IMR-90 (cell line): ENCODE data around the gene BAZ2B. TPM values are rescaled to one million over a fixed set of nuclear protein-coding genes. Genes with fewer than 3 reads are reported as not detected.

Experiments used
- ATAC-seq: fragments of 200-7000 bp; cut with Tn5 transposase; 2 replicates; pipeline ENCODE4 v1.9.1; 2020; ENCODE audit warnings: low read depth, mild to moderate bottlenecking, moderate library complexity
- BruUV-seq: library from RNA; stranded (reverse); fragments of 400-500 nt; replicated peaks from 2 replicates; lab custom pipeline; 2021; lab: Mats Ljungman, UMichigan
- CTCF ChIA-PET: fragments of 300-600 bp; formaldehyde crosslinking; extraction: SDS; loops from one replicate; lab custom pipeline; 2021; ENCODE audit warnings: antibody characterized with exemption; lab: Yijun Ruan, JAX
- POLR2A ChIA-PET: fragments of 300-600 bp; sonication (Branson Sonifier 250); formaldehyde crosslinking; loops from one replicate; lab custom pipeline; 2022; ENCODE audit warnings: antibody characterized with exemption; ENCODE audit not compliant: unreplicated experiment; lab: Charles Lee
- DNase-seq: peaks from one replicate; pipeline ENCODE4 v3.0.0; 2013
- H2AFZ ChIP-seq: replicated peaks from 2 replicates; pipeline ENCODE3; 2013; ENCODE audit warnings: low read length, mild to moderate bottlenecking; ENCODE audit not compliant: poor library complexity
- H2AK5ac ChIP-seq: 2 replicates; pipeline ENCODE4 v1.6.1; 2013; ENCODE audit warnings: low read depth, low read length, inconsistent platforms
- H2AK9ac ChIP-seq: replicated peaks from 2 replicates; pipeline ENCODE3; 2013; ENCODE audit warnings: mild to moderate bottlenecking, low read depth, low read length, moderate library complexity; ENCODE audit not compliant: poor library complexity
- H2BK120ac ChIP-seq: 2 replicates; pipeline ENCODE4 v1.6.1; 2013; ENCODE audit warnings: low read depth, low read length, inconsistent platforms
- H2BK15ac ChIP-seq: 3 replicates; pipeline ENCODE4 v1.6.1; 2013; ENCODE audit warnings: low read depth, low read length, inconsistent platforms
- H2BK20ac ChIP-seq: 2 replicates; pipeline ENCODE4 v1.6.1; 2013; ENCODE audit warnings: low read depth, mild to moderate bottlenecking, inconsistent platforms, low read length, moderate library complexity
- H2BK5ac ChIP-seq: 2 replicates; pipeline ENCODE4 v1.6.1; 2013; ENCODE audit warnings: mild to moderate bottlenecking, low read depth, low read length, inconsistent platforms; ENCODE audit not compliant: poor library complexity, severe bottlenecking
- H3K14ac ChIP-seq: replicated peaks from 2 replicates; pipeline ENCODE4 v1.6.1; 2013; ENCODE audit warnings: low read depth, low read length, inconsistent platforms
- H3K18ac ChIP-seq: 2 replicates; pipeline ENCODE4 v1.6.1; 2013; ENCODE audit warnings: low read depth, low read length, control low read depth
- H3K23ac ChIP-seq: 2 replicates; pipeline ENCODE4 v1.6.1; 2013; ENCODE audit warnings: low read depth, low read length, inconsistent platforms
- H3K27ac ChIP-seq: 2 replicates; pipeline ENCODE4 v1.5.1; 2013; ENCODE audit warnings: mild to moderate bottlenecking, control low read depth, low read length; ENCODE audit not compliant: insufficient read depth
- H3K27me3 ChIP-seq: 2 replicates; pipeline ENCODE4 v1.6.1; 2013; ENCODE audit warnings: low read length; ENCODE audit not compliant: control insufficient read depth, insufficient read depth
- H3K36me3 ChIP-seq: 2 replicates; pipeline ENCODE4 v1.6.1; 2013; ENCODE audit warnings: low read length, mixed read lengths; ENCODE audit not compliant: control insufficient read depth, insufficient read depth
- H3K4ac ChIP-seq: 2 replicates; pipeline ENCODE4 v1.6.1; 2013; ENCODE audit warnings: low read depth, low read length, inconsistent platforms
- H3K4me1 ChIP-seq: 2 replicates; pipeline ENCODE4 v1.6.1; 2013; ENCODE audit warnings: low read length, mixed read lengths; ENCODE audit not compliant: control insufficient read depth, insufficient read depth
- H3K4me2 ChIP-seq: 2 replicates; pipeline ENCODE4 v1.6.1; 2013; ENCODE audit warnings: low read depth, mild to moderate bottlenecking, control low read depth, low read length, moderate library complexity
- H3K4me3 ChIP-seq: 2 replicates; pipeline ENCODE4 v1.5.1; 2013; ENCODE audit warnings: low read depth, mild to moderate bottlenecking, control low read depth, low read length, moderate library complexity; ENCODE audit not compliant: insufficient read depth
- H3K56ac ChIP-seq: 2 replicates; pipeline ENCODE4 v1.6.1; 2013; ENCODE audit warnings: low read length, inconsistent platforms; ENCODE audit not compliant: insufficient read depth; ENCODE audit errors: extremely low read depth
- H3K79me1 ChIP-seq, 2 experiments: 2 replicates each; pipeline ENCODE4 v1.6.1; 2013; ENCODE audit warnings: low read length in 2 of 2, inconsistent platforms in 1 of 2, low read depth in 1 of 2
- H3K9ac ChIP-seq: 2 replicates; pipeline ENCODE4 v1.6.1; 2013; ENCODE audit warnings: low read depth, low read length, control low read depth
- H3K9me1 ChIP-seq: 2 replicates; pipeline ENCODE4 v1.6.1; 2013; ENCODE audit warnings: low read length, inconsistent platforms; ENCODE audit not compliant: insufficient read depth
- H3K9me3 ChIP-seq: 2 replicates; pipeline ENCODE4 v1.6.1; 2013; ENCODE audit warnings: low read length; ENCODE audit not compliant: control insufficient read depth, insufficient read depth
- H4K20me1 ChIP-seq: 2 replicates; pipeline ENCODE4 v1.6.1; 2013; ENCODE audit warnings: low read length, inconsistent platforms; ENCODE audit not compliant: insufficient read depth
- H4K5ac ChIP-seq: 2 replicates; pipeline ENCODE4 v1.6.1; 2013; ENCODE audit warnings: mild to moderate bottlenecking, low read depth, low read length, control low read depth
- H4K8ac ChIP-seq, 2 experiments: 2 replicates each; pipeline ENCODE4 v1.6.1; 2013; ENCODE audit warnings: low read depth in 2 of 2, low read length in 2 of 2, control low read depth in 1 of 2, inconsistent platforms in 1 of 2
- H4K91ac ChIP-seq: 2 replicates; pipeline ENCODE4 v1.6.1; 2013; ENCODE audit warnings: low read depth, low read length, inconsistent platforms; ENCODE audit not compliant: insufficient read depth
- CHD1 ChIP-seq: IDR thresholded peaks from 2 replicates; pipeline ENCODE4 v1.6.1; 2012; ENCODE audit warnings: low read depth, low read length, improper control_type of control experiment
- MAFK ChIP-seq: IDR thresholded peaks from 2 replicates; pipeline ENCODE4 v1.6.1; 2012; ENCODE audit warnings: low read depth, low read length, improper control_type of control experiment
- MAZ ChIP-seq: IDR thresholded peaks from 2 replicates; pipeline ENCODE4 v1.6.1; 2012; ENCODE audit warnings: low read depth, mild to moderate bottlenecking, low read length, improper control_type of control experiment, moderate library complexity, borderline replicate concordance
- MXI1 ChIP-seq: IDR thresholded peaks from 2 replicates; pipeline ENCODE4 v1.6.1; 2012; ENCODE audit warnings: low read depth, mild to moderate bottlenecking, low read length, moderate library complexity, borderline replicate concordance
- NFE2L2 ChIP-seq: fragments of 150-350 bp; IDR thresholded peaks from 2 replicates; pipeline ENCODE4 v1.6.1; 2016; ENCODE audit warnings: low read depth, mild to moderate bottlenecking, low read length
- RFX5 ChIP-seq: IDR thresholded peaks from 2 replicates; pipeline ENCODE4 v1.8.0; 2012; ENCODE audit warnings: low read depth, mild to moderate bottlenecking, low read length, moderate library complexity
- SMC3 ChIP-seq: fragments of 150-350 bp; IDR thresholded peaks from 2 replicates; pipeline ENCODE4 v1.6.1; 2016; ENCODE audit warnings: low read depth, mild to moderate bottlenecking, antibody characterized with exemption, low read length, moderate library complexity
- WGBS, 2 experiments: methylation state at CpG; one replicate each; pipeline versions ENCODE4 v1.1.5 to v1.1.7; 2013; ENCODE audit warnings: missing lambda C conversion rate in 2 of 2; ENCODE audit not compliant: insufficient read length in 1 of 2; ENCODE audit errors: extremely low coverage in 2 of 2; 5-methylcytosine and 5-hydroxymethylcytosine counted together
- dilution Hi-C: fragments of 300-500 bp; cut with HindIII; formaldehyde crosslinking; loops from one replicate; pipeline ENCODE4 v1.14.3; 2018; ENCODE audit warnings: low sequenced_read_pairs; ENCODE audit not compliant: unreplicated experiment
- in situ Hi-C: fragments of 300-500 bp; cut with MboI; formaldehyde crosslinking; loops from 3 replicates; pipeline ENCODE4 v1.14.3; 2019; ENCODE audit warnings: low sequenced_read_pairs, inconsistent platforms, mixed read lengths
- intact Hi-C: fragments of 100-400 bp; cut with micrococcal nuclease; formaldehyde crosslinking; loops from 2 replicates; pipeline ENCODE4 v1.10.0; 2022
- polyA plus RNA-seq, 3 experiments: library from polyadenylated mRNA; depleted of rRNA; stranded (reverse); fragments of >200 nt; gene quantifications; 2 replicates each; pipeline ENCODE4 v1.2.3, GENCODE V29; 2012; ENCODE audit warnings: low replicate concordance in 1 of 3
- total RNA-seq: library from RNA; depleted of rRNA; stranded (reverse); fragments of >200 nt; gene quantifications from 2 replicates; pipeline ENCODE4 v1.2.3, GENCODE V29; 2012
- TF ChIP-seq, protein P1 (sequence below): fragments of 150-350 bp; IDR thresholded peaks from 2 replicates; pipeline ENCODE4 v1.6.1; 2017; ENCODE audit warnings: mild to moderate bottlenecking, antibody characterized with exemption, low read length, low read depth

Gene BAZ2B
- total and polyA plus RNA-seq, 2 of the 4 experiments (the other 2 are of a cell fraction), result 8.9 to 42.1 TPM

DNA sequence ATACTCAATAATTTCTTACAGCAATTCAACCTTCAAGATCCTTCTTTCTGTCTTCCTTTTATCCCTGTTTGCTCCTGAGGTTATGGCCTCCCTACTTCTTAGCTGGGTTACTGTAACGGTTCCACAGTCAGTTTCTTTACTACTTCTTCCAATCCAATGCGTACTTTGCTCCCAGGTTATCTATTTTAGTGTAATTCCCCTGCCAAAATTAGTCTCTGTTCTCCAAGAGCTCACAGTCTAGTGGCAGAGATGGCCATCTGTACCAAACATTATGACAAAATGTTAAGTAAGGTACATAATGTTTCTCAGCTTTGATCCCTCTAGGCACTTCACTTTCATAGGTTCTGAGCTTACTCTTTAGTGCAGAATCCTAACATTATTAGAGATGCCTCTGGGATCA, 244.8 kb downstream of the BAZ2B start:
- BruUV-seq, result no TSS peak
- peaks cover 2% of the 10 kb centered on the region; the same call in 1 of the 2 replicates for H3K9me1 ChIP-seq
- dilution Hi-C loops (no loop called here), intact Hi-C loops (no loop called here), in situ Hi-C loops (no loop called here)
- H4K5ac ChIP-seq, result no peak overlapping the region
- DNase-seq (no peak), ATAC-seq (no peak)
- H3K23ac ChIP-seq, result no peak overlapping the region
- H3K27ac ChIP-seq, result no peak overlapping the region
- no peak overlapping the region for H3K4me3 ChIP-seq
- no peak overlapping the region for H4K8ac ChIP-seq
- no peak overlapping the region for H3K4ac ChIP-seq
- H2BK15ac ChIP-seq, result no peak overlapping the region
- H2BK120ac ChIP-seq, result no peak overlapping the region
- TF ChIP-seq MAZ (no peak), NFE2L2 (no peak), CHD1 (no peak), SMC3 (no peak), MXI1 (no peak), MAFK (no peak), RFX5 (no peak)
- TF ChIP-seq, protein P1, sequence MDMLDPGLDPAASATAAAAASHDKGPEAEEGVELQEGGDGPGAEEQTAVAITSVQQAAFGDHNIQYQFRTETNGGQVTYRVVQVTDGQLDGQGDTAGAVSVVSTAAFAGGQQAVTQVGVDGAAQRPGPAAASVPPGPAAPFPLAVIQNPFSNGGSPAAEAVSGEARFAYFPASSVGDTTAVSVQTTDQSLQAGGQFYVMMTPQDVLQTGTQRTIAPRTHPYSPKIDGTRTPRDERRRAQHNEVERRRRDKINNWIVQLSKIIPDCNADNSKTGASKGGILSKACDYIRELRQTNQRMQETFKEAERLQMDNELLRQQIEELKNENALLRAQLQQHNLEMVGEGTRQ, result no peak
- peaks cover 16% of the 10 kb centered on the region for H3K36me3 ChIP-seq
- CTCF ChIA-PET, result interaction anchor here (0.6 kb wide), 1 partner anchor 224 kb away, joined by 4 read pairs; no protein-coding TSS in a partner anchor
- no peak overlapping the region for H3K56ac ChIP-seq
- no peak overlapping the region for H2BK20ac ChIP-seq
- no peak overlapping the region for H2AK9ac ChIP-seq
- H3K79me1 ChIP-seq, result no peaks in the 10 kb centered on the region
- no peak overlapping the region for H2AK5ac ChIP-seq
- POLR2A ChIA-PET, result no interaction called here
- peaks cover 2% of the 10 kb centered on the region; the same call in 1 of the 2 replicates for H3K4me1 ChIP-seq
- H4K20me1 ChIP-seq, result no peaks in the 10 kb centered on the region
- no peak overlapping the region for H2AFZ ChIP-seq
- no peak overlapping the region for H2BK5ac ChIP-seq
- no peak overlapping the region for H3K18ac ChIP-seq
- H3K27me3 ChIP-seq, result no peaks in the 10 kb centered on the region
- no peaks in the 10 kb centered on the region for H3K9me3 ChIP-seq
- H3K9ac ChIP-seq, result no peak overlapping the region
- no peak overlapping the region for H3K4me2 ChIP-seq
- no peak overlapping the region for H4K91ac ChIP-seq
- no peak overlapping the region for H3K14ac ChIP-seq
- WGBS, 2 experiments, result no CpG with 5 or more reads among the region's 2 CpGs
